ENCODE data around the gene FOXQ1.

Gene FOXQ1

GRCh38 chr6:1311400-1312202, at the start of gene FOXQ1:
FOXQ1 (plus strand) TSS chr6:1312098; CDS start chr6:1312705, 607 bp downstream.
- peak; percentile 93 for DNase-seq (ENCODE audit: low spot score)

- DNase-seq (ENCODE audit: low spot score), result no peak
These were observed 49.2 kb upstream of the FOXQ1 start for GRCh38 chr6:1262704-1263038.

GRCh38 chr6:1263039-1263849, 48.7 kb upstream of the FOXQ1 start:
- DNase-seq (ENCODE audit: low spot score), result no peak

- no peak for DNase-seq (ENCODE audit: low spot score)
These were observed 48.0 kb upstream of the FOXQ1 start for GRCh38 chr6:1263850-1264377.

- no peak for DNase-seq (ENCODE audit: low spot score)
These were observed 47.1 kb upstream of the FOXQ1 start for GRCh38 chr6:1264619-1265445.

- DNase-seq (ENCODE audit: low spot score), result no peak
These were observed 45.2 kb upstream of the FOXQ1 start for GRCh38 chr6:1266686-1267056.

- DNase-seq (ENCODE audit: low spot score), result no peak
These were observed 44.7 kb upstream of the FOXQ1 start for GRCh38 chr6:1267057-1267732.

GRCh38 chr6:1267790-1268762, 43.8 kb upstream of the FOXQ1 start:
- DNase-seq (ENCODE audit: low spot score), result no peak

GRCh38 chr6:1271071-1271763, 40.7 kb upstream of the FOXQ1 start:
- no peak for DNase-seq (ENCODE audit: low spot score)

GRCh38 chr6:1278061-1278720, 33.7 kb upstream of the FOXQ1 start:
- DNase-seq (ENCODE audit: low spot score), result no peak

GRCh38 chr6:1279065-1279464, 32.8 kb upstream of the FOXQ1 start:
- no peak for DNase-seq (ENCODE audit: low spot score)

GRCh38 chr6:1280666-1281300, 31.1 kb upstream of the FOXQ1 start:
- DNase-seq (ENCODE audit: low spot score), result no peak

GRCh38 chr6:1281746-1282145, 30.2 kb upstream of the FOXQ1 start:
- DNase-seq (ENCODE audit: low spot score), result no peak

GRCh38 chr6:1283501-1283900, 28.4 kb upstream of the FOXQ1 start:
- no peak for DNase-seq (ENCODE audit: low spot score)

GRCh38 chr6:1285556-1285955, 26.3 kb upstream of the FOXQ1 start:
- DNase-seq (ENCODE audit: low spot score), result no peak

- DNase-seq (ENCODE audit: low spot score), result no peak
These were observed 25.9 kb upstream of the FOXQ1 start for GRCh38 chr6:1285956-1286355.

- DNase-seq (ENCODE audit: low spot score), result no peak
These were observed 24.8 kb upstream of the FOXQ1 start for GRCh38 chr6:1287103-1287591.

- DNase-seq (ENCODE audit: low spot score), result no peak
These were observed 21.8 kb upstream of the FOXQ1 start for GRCh38 chr6:1290086-1290485.

GRCh38 chr6:1290805-1291204, 21.1 kb upstream of the FOXQ1 start:
- DNase-seq (ENCODE audit: low spot score), result no peak
